ENCODE measurements around the gene CA14.

GRCh38 chr1:150227228-150227627 is 30.3 kb upstream of the CA14 start:
- TF ChIP-seq CTCF (IDR thresholded peaks at IDR 0.05; ENCODE audit: low read length): no peak
- TF ChIP-seq EZH2 (IDR thresholded peaks at IDR 0.05; ENCODE audit: borderline replicate concordance, low read length): no peak
